BLaER1 treated with 17β-estradiol and CSF1 and Interleukin-3, amounts not matched to agents 10 nM and 100 nM (cell line): ENCODE data around the gene CUX1.

Experiments used
- H3K27ac ChIP-seq, 11 experiments: shearing (Covaris generic); formaldehyde crosslinking; 2 replicates each; pipeline ENCODE4 v1.8.1; 2022
- H3K27me3 ChIP-seq, 11 experiments: shearing (Covaris generic); formaldehyde crosslinking; 2 replicates each; pipeline ENCODE4 v1.8.1; 2022
- H3K36me3 ChIP-seq, 11 experiments: shearing (Covaris generic); formaldehyde crosslinking; 2 replicates each; pipeline ENCODE4 v1.8.1; 2022
- H3K4me1 ChIP-seq, 10 experiments: shearing (Covaris generic); formaldehyde crosslinking; 2 replicates each; pipeline ENCODE4 v1.8.1; 2022
- H3K4me2 ChIP-seq, 11 experiments: shearing (Covaris generic); formaldehyde crosslinking; 2 replicates each; pipeline ENCODE4 v1.8.1; 2022
- H3K4me3 ChIP-seq, 10 experiments: shearing (Covaris generic); formaldehyde crosslinking; 2 replicates each; pipeline ENCODE4 v1.8.1; 2022
- H3K9ac ChIP-seq, 11 experiments: shearing (Covaris generic); formaldehyde crosslinking; 2 replicates each; pipeline ENCODE4 v1.8.1; 2022
- H3K9me3 ChIP-seq, 11 experiments: shearing (Covaris generic); formaldehyde crosslinking; replicated peaks in 1 of 11; 2 replicates each; pipeline ENCODE4 v1.8.1; 2022
- H4K20me1 ChIP-seq, 11 experiments: shearing (Covaris generic); formaldehyde crosslinking; 2 replicates each; pipeline ENCODE4 v1.8.1; 2022
- Cebpa-rat ChIP-seq, 11 experiments: shearing (Covaris generic); IDR thresholded peaks; 2 replicates each; pipeline ENCODE4 v1.8.1; 2022

Gene CUX1

DNA sequence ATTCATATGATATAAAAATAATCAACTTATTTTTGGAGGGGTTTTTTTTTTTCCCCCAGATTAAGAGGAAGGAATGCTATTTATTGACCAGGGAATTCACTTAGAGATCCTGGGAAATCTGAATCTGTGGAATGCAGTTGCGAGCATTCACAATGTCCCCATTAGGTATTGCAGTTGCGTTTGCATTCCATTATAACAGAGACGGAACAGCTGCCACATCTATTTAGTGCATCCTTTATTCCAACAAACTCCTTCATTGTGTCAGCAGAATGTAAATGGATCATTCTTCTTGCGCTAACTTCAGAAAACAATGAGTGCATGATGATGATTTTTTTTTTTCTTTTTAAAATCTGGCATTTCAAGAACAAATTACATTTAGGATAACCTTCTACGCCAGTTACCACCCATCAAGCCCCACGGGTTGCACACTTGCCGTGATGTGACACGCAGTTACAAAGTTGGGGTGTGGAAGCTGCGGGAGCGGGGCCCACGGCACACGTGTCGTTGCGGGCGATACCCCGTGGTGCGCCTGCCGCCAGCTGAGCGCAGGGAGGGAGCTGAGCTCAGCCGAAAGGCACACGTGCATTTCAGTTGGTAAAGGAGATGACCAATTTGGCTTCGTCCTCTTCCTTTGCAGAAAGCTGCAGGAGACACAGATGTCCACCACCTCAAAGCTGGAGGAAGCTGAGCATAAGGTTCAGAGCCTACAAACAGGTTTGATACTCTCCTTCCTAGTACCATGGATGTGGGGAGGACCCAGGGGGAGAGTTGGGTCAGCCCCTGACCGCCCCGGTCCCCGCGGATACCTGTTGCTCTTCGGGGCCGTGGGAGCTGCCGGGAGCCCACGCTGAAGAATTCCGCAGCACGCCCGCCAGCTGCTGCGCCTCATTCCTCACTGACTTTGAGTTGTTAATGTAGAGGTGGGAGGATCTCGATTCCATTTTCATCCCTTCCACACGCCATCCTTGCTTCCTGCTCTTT lies 293.9 kb downstream of the CUX1 start:
- H3K9ac ChIP-seq, result no peak overlapping the region
- H3K27ac ChIP-seq, result no peak overlapping the region
- no peaks in the 10 kb centered on the region for H3K27me3 ChIP-seq
- peaks cover 75 to 99% (median 88%) of the 10 kb centered on the region in 11 experiments for H3K36me3 ChIP-seq
- no peak overlapping the region for H3K4me2 ChIP-seq
- H3K9me3 ChIP-seq, result no peaks in the 10 kb centered on the region
- H4K20me1 ChIP-seq, result peaks cover 0 to 18% (median 0%) of the 10 kb centered on the region in 11 experiments; a peak in 3 of 22 replicates
- H3K4me1 ChIP-seq, result no peaks in the 10 kb centered on the region
- no peak overlapping the region for H3K4me3 ChIP-seq
- TF ChIP-seq Cebpa-rat (IDR thresholded peaks at IDR 0.05), result no peak

DNA sequence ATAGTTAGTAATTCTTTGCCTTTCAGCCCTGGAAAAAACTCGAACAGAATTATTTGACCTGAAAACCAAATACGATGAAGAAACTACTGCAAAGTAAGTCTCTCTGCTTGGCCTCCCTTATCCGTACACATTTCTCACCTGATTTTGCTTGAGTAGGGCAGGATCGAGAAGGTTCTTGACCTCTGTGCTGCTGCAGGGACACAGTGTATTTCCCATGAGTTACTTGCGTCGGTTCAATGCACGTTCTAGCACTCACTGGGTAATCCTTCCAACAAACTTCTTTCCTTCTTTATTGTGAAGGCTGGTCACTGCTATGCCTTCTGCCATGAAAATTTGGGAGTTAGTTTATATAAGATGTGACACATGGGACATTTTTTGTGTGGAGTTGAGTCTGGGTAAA lies 297.8 kb downstream of the CUX1 start:
- no peak overlapping the region for H3K4me2 ChIP-seq
- H3K27ac ChIP-seq, result no peak overlapping the region
- H3K4me3 ChIP-seq, result no peak overlapping the region
- peaks cover 0 to 9% (median 0%) of the 10 kb centered on the region in 11 experiments; a peak in 5 of 22 replicates for H4K20me1 ChIP-seq
- TF ChIP-seq Cebpa-rat (IDR thresholded peaks at IDR 0.05), result no peak
- H3K4me1 ChIP-seq, result peaks cover 0 to 14% (median 0%) of the 10 kb centered on the region in 10 experiments; a peak in 5 of 20 replicates
- no peak overlapping the region for H3K9ac ChIP-seq
- H3K27me3 ChIP-seq, result no peaks in the 10 kb centered on the region
- H3K9me3 ChIP-seq, result no peaks in the 10 kb centered on the region
- peaks cover 72 to 99% (median 93%) of the 10 kb centered on the region in 11 experiments for H3K36me3 ChIP-seq

DNA sequence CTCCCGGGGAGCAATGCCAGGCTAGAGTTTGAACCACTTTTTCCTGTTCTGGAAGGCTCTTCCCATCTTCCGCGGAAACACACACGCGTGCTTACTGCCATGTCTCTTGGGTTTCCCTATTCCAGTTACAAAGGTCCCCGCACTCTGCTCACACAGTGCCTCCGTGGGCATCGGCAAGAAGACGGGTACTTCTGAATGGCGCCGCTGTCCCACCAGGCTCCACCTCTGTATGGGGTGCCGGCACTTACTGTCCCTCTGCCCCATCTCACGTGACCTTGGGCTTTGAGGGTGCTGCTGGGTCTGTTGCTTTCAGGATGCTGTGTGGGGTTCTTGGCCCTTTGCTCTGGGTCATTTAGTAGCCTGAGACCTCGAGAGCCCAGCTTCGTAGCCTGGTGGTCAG lies 298.5 kb downstream of the CUX1 start:
- Histone ChIP-seq H3K4me1 (peaks cover under 1 to 21% (median 5%) of the 10 kb centered on the region in 10 experiments; a peak in 18 of 20 replicates), H4K20me1 (peaks cover 0 to 9% (median 0%) of the 10 kb centered on the region in 11 experiments; a peak in 5 of 22 replicates), H3K27me3 (no peaks in the 10 kb centered on the region), H3K36me3 (peaks cover 70 to 99% (median 93%) of the 10 kb centered on the region in 11 experiments), H3K27ac (no peak overlapping the region), H3K9me3 (no peaks in the 10 kb centered on the region), H3K4me3 (no peak overlapping the region), H3K9ac (no peak overlapping the region), H3K4me2 (no peak overlapping the region)
- TF ChIP-seq Cebpa-rat (IDR thresholded peaks at IDR 0.05), result no peak

DNA sequence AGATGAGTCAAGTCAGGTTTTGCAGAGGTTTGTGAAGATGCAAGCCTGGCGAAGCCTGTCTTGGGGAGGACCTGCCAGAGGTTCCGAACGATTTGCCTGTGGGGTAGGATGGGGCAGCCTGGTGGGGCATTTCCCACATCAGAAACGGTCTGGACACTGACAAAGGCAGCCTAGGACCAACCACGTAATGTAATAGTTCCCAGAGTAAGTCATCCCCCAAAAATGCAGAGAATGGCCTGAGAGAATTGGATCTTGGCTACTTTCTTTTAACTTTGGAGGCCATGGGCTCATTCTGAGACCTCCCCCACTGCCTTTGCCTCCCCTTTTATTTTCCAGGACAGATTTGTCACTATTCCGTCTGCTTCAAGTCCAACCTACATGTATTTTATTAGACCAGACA lies 300.3 kb downstream of the CUX1 start:
- Histone ChIP-seq H3K4me2 (no peak overlapping the region), H3K9ac (no peak overlapping the region), H3K27ac (no peak overlapping the region), H3K27me3 (no peaks in the 10 kb centered on the region), H4K20me1 (peaks cover 0 to 9% (median 0%) of the 10 kb centered on the region in 11 experiments; a peak in 7 of 22 replicates), H3K36me3 (peaks cover 57 to 96% (median 78%) of the 10 kb centered on the region in 11 experiments), H3K9me3 (no peaks in the 10 kb centered on the region), H3K4me1 (peaks cover 18 to 39% (median 23%) of the 10 kb centered on the region in 10 experiments), H3K4me3 (no peak overlapping the region)
- no peak for TF ChIP-seq Cebpa-rat (IDR thresholded peaks at IDR 0.05)

DNA sequence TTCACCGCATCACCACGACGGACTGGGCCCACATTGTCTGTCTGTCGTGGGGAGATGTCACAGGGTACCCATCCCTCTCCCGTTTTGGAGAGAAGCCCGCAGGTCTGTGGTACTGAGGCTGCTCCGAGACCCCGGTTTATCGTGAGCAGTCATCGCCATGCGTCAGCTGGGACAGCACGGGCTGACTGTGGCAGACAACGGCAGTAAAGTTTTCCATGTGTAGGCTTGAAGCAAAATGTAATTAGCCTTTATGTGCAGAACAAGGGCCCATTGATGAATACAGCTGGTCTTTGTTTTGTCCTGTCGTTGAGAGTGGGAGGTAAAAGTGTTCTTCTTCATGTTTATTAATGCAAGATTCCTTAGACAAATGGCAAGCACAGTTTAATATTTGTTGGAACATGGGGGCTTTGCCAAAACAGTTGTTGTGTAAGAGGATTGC lies 301.8 kb downstream of the CUX1 start:
- TF ChIP-seq Cebpa-rat (IDR thresholded peaks at IDR 0.05), result no peak
- no peak overlapping the region for H3K9ac ChIP-seq
- H3K4me1 ChIP-seq, result peaks cover 18 to 54% (median 32%) of the 10 kb centered on the region in 10 experiments
- no peak overlapping the region for H3K4me3 ChIP-seq
- no peaks in the 10 kb centered on the region for H3K9me3 ChIP-seq
- H4K20me1 ChIP-seq, result peaks cover 0 to 9% (median 0%) of the 10 kb centered on the region in 11 experiments; a peak in 6 of 22 replicates
- H3K4me2 ChIP-seq, result no peak overlapping the region
- no peaks in the 10 kb centered on the region for H3K27me3 ChIP-seq
- H3K27ac ChIP-seq, result peak overlapping the region in 1 of 11 experiments; percentile 14; a peak in 1 of 22 replicates
- peaks cover 45 to 92% (median 73%) of the 10 kb centered on the region in 11 experiments for H3K36me3 ChIP-seq

DNA sequence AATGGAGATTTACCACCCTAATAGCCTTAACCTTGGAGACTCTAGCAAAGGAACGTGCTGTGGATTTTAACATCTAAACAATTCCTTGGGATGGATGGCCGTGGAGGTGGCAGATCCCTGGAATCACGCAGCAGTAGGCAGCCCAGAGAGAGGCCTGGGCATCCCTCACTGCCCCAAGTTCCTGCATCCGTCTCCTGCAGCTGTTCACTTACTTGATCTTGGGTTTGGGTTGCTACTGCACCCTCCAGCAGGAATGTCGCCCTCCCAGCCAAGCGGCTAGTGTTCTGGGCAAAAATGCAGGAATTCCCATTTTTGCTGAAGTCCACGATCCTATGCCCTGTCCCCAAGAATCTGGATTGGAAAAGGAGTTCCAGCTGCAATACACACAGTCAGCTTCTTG lies 302.5 kb downstream of the CUX1 start:
- peaks cover 44 to 94% (median 75%) of the 10 kb centered on the region in 11 experiments for H3K36me3 ChIP-seq
- H3K27ac ChIP-seq, result peak overlapping the region in 2 of 11 experiments; percentile 12 to 14; a peak in 4 of 22 replicates
- peaks cover 0 to 9% (median 0%) of the 10 kb centered on the region in 11 experiments; a peak in 6 of 22 replicates for H4K20me1 ChIP-seq

DNA sequence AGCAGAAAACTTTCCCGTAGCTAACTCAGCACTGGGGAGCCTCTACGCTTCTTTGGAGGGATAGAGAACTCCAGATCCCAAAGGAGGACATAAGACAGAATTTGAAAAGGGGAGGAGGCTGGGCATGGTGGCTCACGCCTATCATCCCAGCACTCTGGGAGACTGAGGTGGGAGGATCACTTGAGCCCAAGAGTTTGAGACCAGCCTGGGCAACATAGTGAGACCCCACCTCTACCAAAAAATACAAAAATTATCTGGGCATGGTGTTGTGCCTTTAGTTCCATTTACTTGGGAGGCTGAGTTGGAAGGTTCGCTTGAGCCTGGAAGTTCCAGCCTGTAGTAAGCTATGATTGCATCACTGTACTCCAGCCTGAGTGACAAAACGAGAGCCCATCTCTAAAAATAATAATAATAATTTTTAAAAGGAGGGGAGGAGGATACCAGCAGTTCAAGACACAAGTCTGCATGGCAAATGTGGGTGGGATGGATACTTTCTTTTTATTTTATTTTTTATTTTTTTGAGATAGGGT lies 303.3 kb downstream of the CUX1 start:
- Histone ChIP-seq H3K9me3 (no peaks in the 10 kb centered on the region), H3K27me3 (no peaks in the 10 kb centered on the region), H3K4me2 (peak overlapping the region in 9 of 11 experiments; percentile 62 to 90 (median 82); a peak in 13 of 22 replicates), H3K9ac (peak overlapping the region in 2 of 11 experiments; percentile 66 to 67; a peak in 2 of 22 replicates), H3K27ac (peak overlapping the region in 8 of 11 experiments; percentile 52 to 84 (median 74); a peak in 11 of 22 replicates), H3K4me3 (no peak overlapping the region), H3K4me1 (peaks cover 18 to 69% (median 39%) of the 10 kb centered on the region in 10 experiments), H3K36me3 (peaks cover 36 to 94% (median 75%) of the 10 kb centered on the region in 11 experiments), H4K20me1 (peaks cover 0 to 9% (median 0%) of the 10 kb centered on the region in 11 experiments; a peak in 6 of 22 replicates)
- TF ChIP-seq Cebpa-rat (IDR thresholded peaks at IDR 0.05), result no peak

More for the DNA sequence above, 302.5 kb downstream of the CUX1 start:
- Histone ChIP-seq H3K4me1 (peaks cover 18 to 61% (median 35%) of the 10 kb centered on the region in 10 experiments), H3K27me3 (no peaks in the 10 kb centered on the region), H3K4me2 (no peak overlapping the region), H3K4me3 (no peak overlapping the region), H3K9ac (no peak overlapping the region), H3K9me3 (no peaks in the 10 kb centered on the region)
- 0 out of 22 replicates have a peak, but pooled peaks of 1 of the 11 experiments have one; percentile 1 for TF ChIP-seq Cebpa-rat (IDR thresholded peaks at IDR 0.05)

DNA sequence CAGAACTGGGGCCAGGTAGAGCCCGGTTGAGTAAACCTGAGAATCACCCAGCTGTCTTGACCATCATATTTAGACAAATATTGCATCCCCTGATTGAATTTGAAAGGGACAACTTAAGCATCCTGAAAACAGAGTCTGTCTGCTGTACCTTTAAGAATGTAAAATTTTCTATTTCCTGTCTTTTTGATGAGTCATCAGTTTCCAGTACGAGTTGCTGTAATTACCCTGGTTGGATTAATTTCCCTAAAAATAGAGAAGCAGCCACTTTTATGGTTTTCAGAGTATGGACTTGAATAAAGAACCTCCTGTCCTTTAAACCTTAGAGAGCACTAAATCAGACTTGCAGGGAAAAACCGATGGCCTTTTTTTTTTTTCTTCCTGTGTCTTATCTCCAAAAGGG lies 304.6 kb downstream of the CUX1 start:
- no peak for TF ChIP-seq Cebpa-rat (IDR thresholded peaks at IDR 0.05)
- Histone ChIP-seq H3K36me3 (peaks cover 31 to 92% (median 75%) of the 10 kb centered on the region in 11 experiments), H3K9ac (peak overlapping the region; percentile 13 to 68 (median 58); a peak in 20 of 22 replicates), H3K27me3 (no peaks in the 10 kb centered on the region), H3K4me1 (peaks cover 18 to 73% (median 40%) of the 10 kb centered on the region in 10 experiments), H3K27ac (peak overlapping the region; percentile 8 to 84 (median 71); a peak in 21 of 22 replicates), H4K20me1 (peaks cover 0 to 9% (median 0%) of the 10 kb centered on the region in 11 experiments; a peak in 5 of 22 replicates), H3K9me3 (no peaks in the 10 kb centered on the region), H3K4me2 (peak overlapping the region; percentile 52 to 90 (median 79)), H3K4me3 (peak overlapping the region in 6 of 10 experiments; percentile 3 to 56 (median 35); a peak in 5 of 20 replicates)
